Myocyte (in vitro differentiated cells): ENCODE measurements around the gene STK31. TPM values are rescaled to one million over a fixed set of nuclear protein-coding genes. Genes with fewer than 3 reads are reported as not detected.
"Not testable (repeated sequence)": the region's sequence is repeated elsewhere in the genome, so short reads cannot be mapped to it uniquely, and the experiment has no call there.

Experiments
- DNase-seq: peaks from one replicate; pipeline ENCODE4 v3.0.0-alpha.2; 2012; ENCODE audit warnings: low read depth
- total RNA-seq: library from RNA; depleted of rRNA; stranded (reverse); fragments of >200 nt; gene quantifications from 2 replicates; pipeline ENCODE4 v1.2.3, GENCODE V29; 2014

The STK31 gene
- total RNA-seq, 1 donor from 2014 or later = not detected

- no peak for DNase-seq
Observed at GRCh38 chr7:23788843-23789242, 78.8 kb downstream of the STK31 start.

GRCh38 chr7:23791721-23792120 is 81.7 kb downstream of the STK31 start:
- no peak for DNase-seq

- DNase-seq = no peak
Observed at GRCh38 chr7:23802720-23803397, 92.8 kb downstream of the STK31 start.

GRCh38 chr7:23804707-23805106 is 94.7 kb downstream of the STK31 start:
- DNase-seq = no peak

- DNase-seq = no peak
Observed at GRCh38 chr7:23808421-23808820, 98.4 kb downstream of the STK31 start.

GRCh38 chr7:23810099-23810498 is 100.1 kb downstream of the STK31 start:
- DNase-seq = no peak

GRCh38 chr7:23811540-23811939 is 101.5 kb downstream of the STK31 start:
- DNase-seq = no peak

GRCh38 chr7:23828125-23828524 is 118.1 kb downstream of the STK31 start:
- DNase-seq = not testable (repeated sequence)

GRCh38 chr7:23832733-23833132 is 122.7 kb downstream of the STK31 start:
- DNase-seq = not testable (repeated sequence)

- no peak for DNase-seq
Observed at GRCh38 chr7:23833405-23833804, 123.4 kb downstream of the STK31 start.

- DNase-seq = not testable (repeated sequence)
Observed at GRCh38 chr7:23844837-23845236, 134.8 kb downstream of the STK31 start.

- DNase-seq = no peak
Observed at GRCh38 chr7:23852135-23852534, 142.1 kb downstream of the STK31 start.

GRCh38 chr7:23852988-23853387 is 143.0 kb downstream of the STK31 start:
- DNase-seq = no peak

- peak; percentile 62 for DNase-seq
Observed at GRCh38 chr7:23863209-23863787, 153.3 kb downstream of the STK31 start.

GRCh38 chr7:23864973-23865372 is 155.0 kb downstream of the STK31 start:
- peak; percentile 18 for DNase-seq

- peak; percentile 72 for DNase-seq
Observed at GRCh38 chr7:23873306-23873705, 163.3 kb downstream of the STK31 start.

GRCh38 chr7:23876526-23876925 is 166.5 kb downstream of the STK31 start:
- not testable (repeated sequence) for DNase-seq

Other genes with a start within 250 kb of the STK31 start
- 23.4 and 28.0 TPM in 2 replicates for gene IGF2BP3, start 239.7 kb upstream of the STK31 start, total RNA-seq
- gene TRA2A, start 178.2 kb upstream of the STK31 start, total RNA-seq = 17.4 and 24.4 TPM in 2 replicates
- gene CCDC126, start 112.8 kb upstream of the STK31 start, total RNA-seq = 18.3 and 21.4 TPM in 2 replicates
- 1.8 and 2.9 TPM in 2 replicates for gene FAM221A, start 30.0 kb upstream of the STK31 start, total RNA-seq